HG02763 (cell line): Measurements from ENCODE around the gene CCDC61.

Source experiments
- ATAC-seq: cut with Tn5 transposase; IDR thresholded peaks from one replicate; pipeline ENCODE4 v1.9.1; 2021; ENCODE audit warnings: mild to moderate bottlenecking, moderate library complexity; ENCODE audit not compliant: unreplicated experiment

The CCDC61 gene, protein sequence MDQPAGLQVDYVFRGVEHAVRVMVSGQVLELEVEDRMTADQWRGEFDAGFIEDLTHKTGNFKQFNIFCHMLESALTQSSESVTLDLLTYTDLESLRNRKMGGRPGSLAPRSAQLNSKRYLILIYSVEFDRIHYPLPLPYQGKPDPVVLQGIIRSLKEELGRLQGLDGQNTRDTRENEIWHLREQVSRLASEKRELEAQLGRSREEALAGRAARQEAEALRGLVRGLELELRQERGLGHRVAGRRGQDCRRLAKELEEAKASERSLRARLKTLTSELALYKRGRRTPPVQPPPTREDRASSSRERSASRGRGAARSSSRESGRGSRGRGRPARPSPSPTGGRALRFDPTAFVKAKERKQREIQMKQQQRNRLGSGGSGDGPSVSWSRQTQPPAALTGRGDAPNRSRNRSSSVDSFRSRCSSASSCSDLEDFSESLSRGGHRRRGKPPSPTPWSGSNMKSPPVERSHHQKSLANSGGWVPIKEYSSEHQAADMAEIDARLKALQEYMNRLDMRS

DNA sequence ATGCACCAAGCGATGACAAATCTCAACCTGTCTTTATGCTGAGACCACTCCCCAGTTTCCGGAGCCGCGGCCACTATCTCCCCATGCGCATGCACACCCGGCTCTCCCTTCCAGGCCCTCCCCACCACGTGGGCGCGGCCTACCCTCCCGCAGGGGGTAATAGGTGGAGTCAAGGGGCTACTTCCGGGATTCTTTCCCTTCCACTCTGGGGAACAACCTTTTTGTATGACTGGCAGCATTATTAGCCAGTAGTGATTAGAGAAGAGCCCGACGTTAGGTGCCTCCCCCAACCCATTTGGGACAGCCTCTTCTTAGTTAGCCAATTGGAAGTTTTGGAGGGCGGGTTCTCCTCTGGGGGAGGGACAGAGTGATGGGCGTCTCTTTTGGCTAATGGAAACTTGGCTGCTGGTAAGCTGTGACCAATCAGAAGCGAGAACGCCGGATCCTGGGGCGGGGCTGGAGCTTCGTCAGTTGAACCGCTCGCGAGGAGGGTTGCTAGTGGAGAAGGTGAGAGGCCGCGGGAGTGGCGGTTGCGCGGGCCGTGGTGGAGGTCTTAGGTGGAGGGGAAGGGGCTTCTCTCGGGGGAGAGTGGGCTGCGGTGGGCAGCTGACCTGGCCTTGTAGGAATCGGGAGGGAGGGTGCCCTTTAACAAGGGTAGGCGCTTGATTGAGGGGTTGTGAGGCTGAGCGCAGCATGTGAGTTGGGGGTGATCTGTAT lies at the start of gene CCDC61:
TSS of gene CCDC61 (plus strand) at position 470 of the 717 bp plus-strand sequence. CDS start 7,552 bp downstream, outside the sequence.
- ATAC-seq = peak; percentile 97

DNA sequence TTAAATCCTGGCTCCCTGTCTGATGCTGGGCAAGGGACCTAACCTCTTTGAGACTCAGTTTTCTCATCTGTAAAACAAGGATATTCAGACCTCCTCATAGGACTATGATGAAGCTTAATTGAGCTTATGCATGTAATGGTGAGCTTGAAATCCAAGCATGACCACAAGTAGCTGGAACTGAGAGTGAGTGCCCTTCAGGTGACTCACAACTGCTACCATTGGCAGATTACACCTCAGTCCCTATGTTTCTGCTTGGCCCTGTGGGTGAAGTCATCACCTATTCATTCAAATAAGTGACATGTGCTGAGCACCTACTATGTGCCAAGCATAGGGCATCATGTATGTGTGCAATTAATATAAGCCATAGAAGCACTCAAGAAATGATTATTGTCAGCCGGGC lies 47.3 kb upstream of the CCDC61 start:
- no peak for ATAC-seq

DNA sequence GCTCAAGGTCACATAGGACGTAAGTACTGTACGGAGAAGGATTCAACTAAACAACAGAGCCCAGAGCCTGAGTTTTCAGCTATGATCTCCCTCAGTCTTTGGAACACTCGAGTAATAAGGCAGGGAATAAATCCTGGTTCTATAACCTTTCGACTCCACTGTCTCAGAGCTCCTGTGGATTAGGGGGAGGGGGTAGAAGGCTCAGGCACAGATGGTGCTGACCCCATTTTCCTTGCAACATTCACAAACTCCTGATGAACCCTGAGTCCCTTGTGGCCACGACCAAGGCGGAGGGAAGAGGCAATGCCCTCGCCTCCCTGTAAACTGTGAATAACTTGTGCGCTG lies 43.0 kb upstream of the CCDC61 start:
- no peak for ATAC-seq

DNA sequence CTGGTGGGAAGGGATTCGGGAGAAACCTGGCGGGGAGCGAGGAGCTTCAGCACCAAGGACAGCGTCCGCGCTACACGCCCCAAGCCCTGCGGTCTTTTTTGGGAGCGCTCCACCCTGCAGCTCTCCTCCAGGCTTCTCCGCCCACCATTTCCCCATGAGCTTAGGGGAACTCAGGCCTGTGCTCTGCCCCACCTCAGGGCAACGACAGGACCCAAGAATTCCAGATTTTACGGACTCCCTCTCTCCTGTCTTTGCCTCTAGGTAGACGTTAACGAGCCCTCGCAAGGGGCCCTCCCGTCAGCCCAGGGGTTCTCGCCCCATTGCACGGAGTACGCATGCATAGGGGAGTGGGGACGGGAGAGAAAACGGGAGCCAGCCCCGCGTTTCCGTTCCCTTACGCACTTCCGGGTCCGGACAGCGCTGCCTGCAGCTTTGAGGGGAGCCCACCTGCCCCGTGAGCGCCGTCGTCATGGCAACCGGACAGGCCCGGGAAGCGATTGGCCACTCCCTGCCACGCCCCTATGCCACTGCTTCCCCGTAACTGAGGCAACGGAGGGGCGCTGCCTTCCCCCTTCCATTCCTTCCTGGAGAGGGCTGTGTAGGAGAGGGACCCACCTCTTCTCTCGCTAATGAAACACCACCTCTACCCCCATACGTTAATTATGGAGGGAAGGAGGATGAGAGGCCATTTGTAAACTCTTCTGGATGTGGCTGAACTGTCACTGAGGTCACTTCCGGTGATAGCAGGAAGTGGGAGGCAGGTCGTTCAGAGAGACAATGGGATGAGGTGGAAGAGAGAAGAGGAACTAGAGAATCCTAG lies 42.4 kb upstream of the CCDC61 start:
- no peak for ATAC-seq

DNA sequence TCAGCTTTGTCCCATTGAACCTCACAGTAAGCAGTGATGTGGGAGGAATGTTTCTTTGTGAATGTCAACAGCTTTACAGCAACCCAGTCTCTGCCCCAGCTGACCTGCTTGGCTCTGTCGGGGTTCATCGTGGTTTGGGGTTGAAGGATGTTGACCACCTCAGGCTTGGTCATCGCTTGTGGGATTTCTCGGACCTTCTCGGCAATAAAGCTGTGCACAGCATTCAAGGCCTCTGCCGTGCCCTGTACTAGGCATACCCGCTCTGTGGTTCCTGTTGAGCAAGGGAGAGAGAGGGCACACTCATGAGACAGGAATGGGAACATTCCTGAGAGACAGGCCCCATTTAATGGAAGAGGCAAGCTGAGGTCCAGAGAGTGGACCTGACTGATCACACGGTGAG lies 41.6 kb upstream of the CCDC61 start:
- ATAC-seq = no peak

DNA sequence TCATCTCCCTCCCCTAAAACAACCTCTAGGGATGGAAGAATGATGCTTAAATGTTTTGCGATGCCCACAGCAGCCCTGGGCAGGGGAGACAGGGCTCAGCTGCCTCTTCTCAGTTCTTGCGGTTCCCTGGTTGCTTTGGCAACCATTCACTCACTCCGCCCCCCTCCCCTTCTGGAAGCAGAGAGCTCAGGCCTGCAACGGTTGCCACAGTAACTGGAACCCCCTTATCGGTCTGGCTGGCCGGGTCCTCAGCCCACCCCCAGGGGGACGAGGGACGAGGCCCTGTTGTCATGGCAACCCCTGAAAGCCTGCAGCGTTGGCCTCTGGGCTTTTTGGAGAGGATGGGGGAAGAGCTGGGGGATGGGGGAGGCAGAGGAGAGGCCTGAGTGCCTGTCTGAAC lies 41.1 kb upstream of the CCDC61 start:
- no peak for ATAC-seq

DNA sequence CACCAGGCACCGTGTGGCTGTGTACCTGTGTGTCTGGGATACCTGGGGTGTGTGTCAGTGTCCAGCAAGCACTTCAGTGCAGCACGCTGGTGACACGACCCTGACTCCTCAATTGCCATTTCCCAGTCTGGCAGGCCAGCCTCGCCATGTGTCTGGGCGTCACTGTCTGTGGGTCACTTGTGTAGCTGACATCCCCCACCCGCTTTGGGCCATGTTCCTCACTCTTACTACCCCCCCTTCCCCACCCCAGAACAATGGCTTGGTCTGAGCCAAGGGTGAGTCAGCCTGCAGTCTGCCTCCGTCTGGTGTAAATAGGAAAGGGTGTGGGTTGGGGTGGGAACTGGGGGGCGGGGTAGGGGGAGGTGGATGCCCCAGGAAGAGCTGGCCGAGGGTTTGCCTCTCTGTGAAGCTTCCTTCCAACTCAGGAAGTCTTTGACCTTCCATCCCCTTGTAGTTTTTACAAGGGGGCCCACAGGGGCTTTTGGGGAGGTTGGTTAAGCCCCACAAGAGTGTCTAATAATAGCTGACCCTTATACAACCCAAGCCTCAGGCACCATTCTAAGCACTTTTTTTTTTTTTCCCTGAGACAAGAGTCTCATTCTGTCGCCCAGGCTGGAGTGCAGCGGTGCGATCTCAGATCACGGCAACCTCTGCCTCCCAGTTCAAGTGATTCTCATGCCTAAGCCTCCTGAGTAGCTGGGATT lies 39.2 kb upstream of the CCDC61 start:
- no peak for ATAC-seq

DNA sequence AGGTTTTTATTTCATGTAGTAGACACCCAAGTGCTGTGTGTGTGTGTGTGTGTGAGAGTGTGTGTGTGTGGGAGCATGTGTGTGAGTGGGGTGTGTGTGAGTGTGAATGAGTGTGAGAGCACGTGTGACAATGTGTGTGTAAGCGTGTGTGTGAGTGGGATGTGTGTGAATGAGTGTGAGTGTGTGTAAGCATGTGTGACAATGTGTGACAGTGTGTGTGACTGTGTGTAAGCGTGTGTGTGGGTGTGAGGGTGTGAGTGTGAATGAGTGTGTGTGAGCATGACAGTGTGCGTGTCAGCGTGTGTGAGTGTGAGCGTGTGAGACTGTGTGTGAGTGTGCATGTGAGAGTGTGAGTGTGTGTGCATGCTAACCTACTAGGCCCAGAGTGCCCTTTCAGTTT lies 36.9 kb upstream of the CCDC61 start:
- no peak for ATAC-seq

DNA sequence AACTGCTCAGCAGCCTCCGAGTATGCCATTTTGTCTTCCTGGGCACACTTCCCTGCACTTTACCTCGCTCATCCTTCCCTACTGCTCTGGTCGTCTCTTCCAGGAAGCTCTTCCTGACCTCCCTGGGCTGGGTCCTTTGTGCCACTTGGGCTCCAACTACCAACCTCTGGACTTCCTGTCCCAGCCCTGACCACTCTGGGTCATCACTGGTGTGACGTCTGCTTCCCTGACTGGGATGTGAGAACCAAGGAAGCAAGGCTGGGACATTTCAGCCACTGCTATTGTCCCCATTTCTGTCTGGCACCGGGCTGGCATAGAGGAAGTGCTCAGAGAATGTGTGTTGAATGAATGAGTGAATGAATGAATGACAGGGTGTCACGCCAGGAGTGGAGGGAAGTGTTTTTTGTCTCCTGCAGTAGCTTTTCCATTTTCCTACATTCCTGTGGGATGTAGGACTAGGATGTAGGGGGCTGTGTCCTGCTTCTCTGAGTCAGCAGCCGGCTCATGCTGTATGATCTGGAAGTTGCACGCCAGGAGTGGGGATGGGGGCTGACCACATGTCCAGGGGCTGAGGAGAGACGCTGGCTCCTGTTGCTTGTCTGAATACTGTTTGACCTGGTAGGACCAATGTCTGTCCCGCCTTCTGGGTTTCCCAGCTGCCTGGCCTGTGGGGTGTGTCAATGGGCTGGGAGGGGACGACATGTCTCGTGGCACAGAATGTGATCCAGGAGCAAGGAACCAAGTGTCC lies 36.3 kb upstream of the CCDC61 start:
- no peak for ATAC-seq

DNA sequence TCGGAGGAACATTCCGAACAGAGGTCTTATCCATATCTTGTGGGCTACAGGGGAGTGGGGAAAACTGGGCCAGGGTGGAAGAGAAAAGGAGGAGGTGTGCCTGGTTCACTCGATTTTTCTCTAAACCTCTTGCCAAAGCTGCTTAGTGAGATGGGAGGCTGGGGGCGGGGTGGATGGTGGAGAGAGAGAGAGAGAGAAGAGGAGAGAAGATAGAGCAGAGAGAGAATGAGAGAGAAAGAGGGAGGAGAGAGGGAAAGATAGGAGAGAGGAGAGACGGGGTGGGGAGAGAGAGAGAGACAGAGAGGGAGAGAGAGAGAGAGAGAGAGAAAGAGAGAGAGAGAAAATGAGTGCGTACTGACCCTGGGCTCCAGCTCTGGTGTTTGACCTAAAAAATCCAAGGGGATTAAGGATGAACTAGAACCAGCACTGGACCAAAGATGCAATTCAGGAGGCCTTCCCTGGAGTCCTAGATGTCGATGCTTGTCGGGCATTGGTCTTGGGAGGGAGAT lies 35.7 kb upstream of the CCDC61 start:
- ATAC-seq = no peak

DNA sequence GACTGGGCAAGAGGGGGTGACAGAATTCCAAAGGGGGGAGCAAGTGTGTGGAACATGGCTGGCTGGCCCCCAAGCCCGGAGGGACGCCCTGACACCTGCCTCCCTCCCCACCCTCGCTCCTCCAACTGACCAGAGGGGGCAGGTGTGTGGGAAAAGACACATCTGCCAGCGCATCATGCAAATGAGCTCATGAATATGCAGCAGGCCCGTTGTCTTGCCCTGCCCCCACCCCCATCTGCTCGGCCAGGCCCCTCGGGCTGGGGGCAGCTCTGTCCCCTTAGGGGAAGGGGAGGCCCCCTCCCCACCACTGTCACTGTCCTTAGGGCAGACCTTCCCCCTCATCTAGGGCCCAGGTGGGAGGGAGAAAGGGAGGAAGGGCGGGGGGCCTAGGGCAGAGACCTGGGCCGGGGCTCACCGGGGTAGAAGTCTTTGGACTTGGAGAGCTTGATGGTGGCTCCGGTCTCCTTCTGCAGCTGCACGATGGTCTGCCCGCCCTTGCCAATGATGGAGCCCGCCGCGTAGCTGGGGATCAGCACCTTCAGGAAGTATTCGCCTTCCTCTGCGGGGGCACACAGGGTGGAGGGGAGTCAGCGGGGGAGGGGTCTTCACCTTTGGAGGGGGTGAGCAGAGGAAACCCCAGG lies 34.6 kb upstream of the CCDC61 start:
- ATAC-seq = no peak

DNA sequence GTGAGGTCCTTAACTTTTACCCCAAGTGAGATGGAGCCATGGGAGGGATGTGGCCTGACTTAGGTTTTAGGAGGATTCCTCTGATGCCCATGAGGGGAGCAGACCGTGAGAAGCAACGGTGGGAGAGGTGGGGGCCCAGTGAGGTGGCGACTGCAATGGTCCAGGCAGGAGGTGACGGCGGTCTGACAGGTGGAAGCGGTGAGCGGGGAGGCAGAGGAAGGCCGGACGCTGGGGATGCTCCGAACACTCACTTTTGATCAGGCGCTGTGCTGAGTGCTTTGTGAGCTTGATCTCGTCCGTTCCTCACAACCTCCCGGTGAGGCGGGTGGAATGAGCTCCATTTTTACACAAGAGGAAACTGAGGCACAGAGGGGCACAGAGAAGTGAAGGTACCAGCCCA lies 33.2 kb upstream of the CCDC61 start:
- no peak for ATAC-seq

DNA sequence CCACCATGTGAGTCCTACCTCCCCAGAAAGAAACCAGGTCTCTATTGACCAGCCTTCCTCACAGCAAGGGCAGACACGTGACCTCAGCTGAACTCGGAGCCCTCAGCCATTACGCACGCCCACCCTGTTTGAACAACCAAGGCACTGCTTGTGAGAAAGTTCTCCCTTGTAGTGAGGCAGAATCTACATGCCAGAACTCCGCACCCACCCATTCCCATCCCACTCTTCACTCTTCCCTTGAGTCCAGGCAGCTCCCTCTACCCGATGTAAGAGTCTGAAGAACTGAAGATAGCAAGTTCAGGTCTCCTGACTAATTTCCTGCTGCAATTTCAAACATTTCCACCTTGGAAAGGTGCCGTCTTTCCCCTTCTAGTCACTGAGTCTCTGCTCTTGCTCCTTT lies 28.0 kb upstream of the CCDC61 start:
- no peak for ATAC-seq

DNA sequence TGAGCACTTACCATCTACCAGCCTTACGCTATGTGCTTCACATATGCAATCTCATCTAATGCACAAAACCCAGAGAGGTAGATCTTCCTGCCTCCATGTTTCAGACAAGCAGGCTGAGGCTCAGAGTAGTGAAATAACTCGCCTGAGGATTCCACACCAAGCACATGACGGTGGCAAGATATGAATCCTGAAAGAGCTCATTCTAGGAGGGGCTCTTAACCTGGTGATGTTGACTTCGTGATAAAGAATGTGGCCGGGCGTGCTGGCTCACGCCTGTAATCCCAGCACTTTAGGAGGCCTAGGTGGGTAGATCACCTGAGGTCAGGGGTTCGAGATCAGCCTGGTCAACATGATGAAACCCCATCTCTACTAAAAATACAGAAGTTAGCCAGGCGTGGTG lies 26.6 kb upstream of the CCDC61 start:
- ATAC-seq = no peak

DNA sequence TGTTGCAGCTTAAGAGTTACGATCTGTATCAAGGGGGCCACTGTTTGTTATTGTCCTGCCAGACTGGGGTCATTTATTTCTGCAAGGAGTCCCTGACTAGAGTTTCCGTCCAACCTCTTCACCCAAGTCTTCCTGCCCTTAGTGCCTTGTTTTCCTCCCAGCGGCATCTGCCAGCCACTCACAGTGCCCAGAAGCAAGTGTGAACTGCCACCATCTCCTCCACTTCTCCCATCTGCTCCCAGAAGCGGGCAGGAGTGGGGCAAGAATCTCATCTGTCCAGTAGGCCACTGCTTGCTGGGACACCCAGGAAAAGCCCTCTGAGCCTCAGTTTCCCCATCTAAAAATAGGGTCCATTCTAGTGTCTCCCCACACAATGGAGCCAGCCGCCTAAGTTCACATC lies 25.6 kb upstream of the CCDC61 start:
- no peak for ATAC-seq

DNA sequence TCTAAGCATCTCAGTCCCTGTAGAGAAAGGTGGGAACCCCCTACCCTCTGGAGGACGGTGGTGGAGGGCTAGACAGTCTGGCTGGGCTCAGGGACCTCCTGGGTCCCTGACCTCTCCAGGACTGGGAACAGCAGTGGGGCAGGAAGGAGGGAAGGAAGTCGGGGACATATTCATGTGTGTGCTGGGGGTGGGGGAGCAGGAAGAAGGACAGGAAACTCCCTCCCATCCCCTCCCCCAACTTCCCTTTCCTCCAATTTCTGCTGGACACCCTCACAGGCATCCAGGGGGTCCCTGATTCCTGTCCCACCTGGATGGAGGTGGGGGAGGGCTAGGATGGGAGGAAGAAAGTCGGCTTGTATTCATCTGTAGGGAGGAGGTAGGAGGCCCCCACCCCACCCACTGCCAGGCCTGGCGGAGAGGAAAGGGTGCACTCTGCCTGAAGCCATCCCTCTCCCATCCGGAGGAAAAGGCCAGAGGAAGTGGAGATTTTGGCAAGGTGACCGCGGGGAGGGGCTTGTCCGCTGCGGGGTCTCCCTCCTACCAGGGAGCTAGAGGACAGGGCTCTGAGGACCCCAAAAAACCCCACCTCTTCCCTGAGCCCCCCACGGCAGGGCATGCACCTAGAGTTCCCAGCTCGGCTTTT lies 23.9 kb upstream of the CCDC61 start:
- no peak for ATAC-seq

DNA sequence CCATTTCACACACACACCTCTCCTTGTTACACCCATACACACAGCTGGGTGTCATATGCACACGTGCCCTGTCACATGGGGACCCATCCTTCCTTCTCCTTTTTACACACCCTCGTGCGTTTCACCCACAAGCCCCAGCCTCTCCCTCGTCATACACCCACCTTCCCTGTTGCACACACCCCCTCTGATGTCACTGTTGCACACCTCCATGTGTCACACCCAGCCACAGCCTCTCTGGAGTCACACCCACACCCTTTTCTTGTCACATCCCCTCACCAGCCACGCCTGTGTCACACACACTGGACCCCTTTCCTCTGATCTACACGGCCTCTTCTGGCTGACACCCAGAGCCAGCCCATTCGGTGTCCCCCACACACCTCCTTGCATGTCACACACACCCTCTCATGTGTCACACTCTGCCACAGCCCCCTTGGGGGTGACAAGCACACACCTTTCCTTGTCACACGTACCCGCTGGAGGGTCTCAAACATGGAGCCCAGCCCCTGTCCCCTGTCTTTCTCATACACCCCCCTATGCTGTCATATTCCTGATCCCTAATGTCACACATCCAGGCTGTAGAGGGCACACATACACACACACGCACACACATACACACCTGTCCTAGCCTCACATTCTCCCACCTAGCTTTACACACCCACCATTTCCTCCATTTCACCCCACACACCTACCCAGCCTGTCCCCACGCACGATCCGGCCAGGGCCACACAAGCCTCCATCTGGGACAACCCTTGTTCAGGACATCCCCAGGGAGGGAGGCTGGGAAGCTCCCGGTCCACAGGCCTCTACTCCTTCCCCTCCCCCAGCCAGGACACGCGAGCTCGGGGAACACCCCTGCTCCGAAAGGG lies 23.0 kb upstream of the CCDC61 start:
- ATAC-seq = no peak

DNA sequence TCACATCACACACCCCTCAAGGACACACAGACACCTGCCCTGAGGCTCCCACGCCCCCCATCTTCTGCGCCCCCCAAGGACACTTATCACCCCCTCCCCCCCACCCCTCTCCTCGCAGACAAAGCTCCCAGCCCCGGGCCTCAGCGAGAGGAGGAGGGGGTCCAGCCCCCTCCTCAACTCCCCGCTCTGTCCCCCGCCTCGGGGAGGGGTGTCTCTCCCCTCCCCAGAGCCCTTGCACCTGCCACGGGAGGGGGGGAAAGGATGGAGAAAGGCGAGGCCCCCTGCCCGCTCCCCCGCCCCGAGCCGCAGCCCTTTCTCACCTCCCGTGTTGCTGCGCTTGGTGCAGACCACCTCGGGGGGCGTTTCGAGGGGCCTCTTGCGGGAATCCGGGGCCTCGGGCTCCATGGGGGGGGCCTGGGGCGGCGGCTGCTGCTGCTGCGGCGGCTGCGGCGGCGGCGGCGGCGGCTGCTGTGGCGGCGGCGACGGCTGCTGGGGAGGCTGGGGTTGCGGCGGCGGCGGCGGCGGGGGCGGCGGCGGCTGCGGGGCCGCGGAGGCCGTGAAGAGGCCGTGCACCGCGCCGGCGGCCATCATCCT lies 22.2 kb upstream of the CCDC61 start:
- ATAC-seq = no peak
